ENCODE measurements around the gene RBM24.
"Not testable (repeated sequence)": the region's sequence is repeated elsewhere in the genome, so short reads cannot be mapped to it uniquely, and the experiment has no call there.

Gene RBM24

DNA sequence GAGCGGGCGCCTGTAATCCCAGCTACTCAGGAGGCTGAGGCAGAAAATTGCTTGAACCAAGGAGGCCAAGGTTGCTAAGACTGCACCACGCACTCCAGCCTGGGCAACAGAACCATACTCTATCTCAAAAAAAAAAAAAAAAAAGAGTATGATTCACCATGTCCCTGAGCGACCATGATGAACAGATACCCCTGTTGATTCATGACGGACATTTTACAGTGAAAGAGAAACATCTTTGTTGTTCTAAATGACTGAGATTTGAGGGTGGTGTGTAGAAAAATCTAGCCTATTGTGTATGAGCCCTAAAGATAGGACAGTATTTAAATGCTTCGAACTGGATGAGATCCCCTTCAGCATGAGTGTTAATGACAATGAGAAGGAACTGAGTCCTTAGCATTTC lies 32.8 kb downstream of the RBM24 start:
- H3K4me1 ChIP-seq (ENCODE audit: control insufficient read depth, insufficient read depth, low read length), result peaks cover 6% of the 10 kb centered on the region
- H3K9me3 ChIP-seq (ENCODE audit: control insufficient read depth, low read length), result no peaks in the 10 kb centered on the region
- H3K27me3 ChIP-seq (replicated peaks; ENCODE audit: control insufficient read depth, insufficient read depth, low read length), result no peaks in the 10 kb centered on the region
- no peak overlapping the region for H3K9ac ChIP-seq (ENCODE audit: low read length)
- no peak overlapping the region for H3K4me3 ChIP-seq (ENCODE audit: low read length)
- no peak for DNase-seq (ENCODE audit: low read depth)
- no peaks in the 10 kb centered on the region for H3K36me3 ChIP-seq (ENCODE audit: control insufficient read depth, insufficient read depth, low read length, severe bottlenecking)

DNA sequence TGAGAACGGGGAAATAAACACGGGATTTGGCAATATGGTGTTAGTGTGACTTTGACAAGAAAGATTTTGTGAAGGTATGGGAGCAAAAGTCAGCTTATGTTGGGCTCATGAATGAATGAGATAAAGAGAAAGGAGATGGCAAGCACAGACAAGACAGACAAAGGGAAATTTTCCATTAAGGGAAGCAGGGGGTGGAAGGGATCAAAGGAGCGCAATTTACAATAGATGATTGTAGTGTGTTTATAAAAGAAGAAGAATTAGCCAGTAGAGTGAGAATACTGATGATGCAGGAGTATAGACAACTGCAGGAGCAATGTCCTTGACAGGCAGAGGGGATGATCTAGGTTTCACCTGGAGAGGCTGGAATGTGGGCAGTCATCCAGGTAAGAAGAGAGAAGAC lies 34.1 kb downstream of the RBM24 start:
- Histone ChIP-seq H3K36me3 (ENCODE audit: control insufficient read depth, insufficient read depth, low read length, severe bottlenecking) (no peaks in the 10 kb centered on the region), H3K4me1 (ENCODE audit: control insufficient read depth, insufficient read depth, low read length) (peaks cover 6% of the 10 kb centered on the region), H3K4me3 (ENCODE audit: low read length) (no peak overlapping the region), H3K9me3 (ENCODE audit: control insufficient read depth, low read length) (no peaks in the 10 kb centered on the region), H3K9ac (ENCODE audit: low read length) (no peak overlapping the region), H3K27me3 (replicated peaks; ENCODE audit: control insufficient read depth, insufficient read depth, low read length) (no peaks in the 10 kb centered on the region)
- no peak for DNase-seq (ENCODE audit: low read depth)

DNA sequence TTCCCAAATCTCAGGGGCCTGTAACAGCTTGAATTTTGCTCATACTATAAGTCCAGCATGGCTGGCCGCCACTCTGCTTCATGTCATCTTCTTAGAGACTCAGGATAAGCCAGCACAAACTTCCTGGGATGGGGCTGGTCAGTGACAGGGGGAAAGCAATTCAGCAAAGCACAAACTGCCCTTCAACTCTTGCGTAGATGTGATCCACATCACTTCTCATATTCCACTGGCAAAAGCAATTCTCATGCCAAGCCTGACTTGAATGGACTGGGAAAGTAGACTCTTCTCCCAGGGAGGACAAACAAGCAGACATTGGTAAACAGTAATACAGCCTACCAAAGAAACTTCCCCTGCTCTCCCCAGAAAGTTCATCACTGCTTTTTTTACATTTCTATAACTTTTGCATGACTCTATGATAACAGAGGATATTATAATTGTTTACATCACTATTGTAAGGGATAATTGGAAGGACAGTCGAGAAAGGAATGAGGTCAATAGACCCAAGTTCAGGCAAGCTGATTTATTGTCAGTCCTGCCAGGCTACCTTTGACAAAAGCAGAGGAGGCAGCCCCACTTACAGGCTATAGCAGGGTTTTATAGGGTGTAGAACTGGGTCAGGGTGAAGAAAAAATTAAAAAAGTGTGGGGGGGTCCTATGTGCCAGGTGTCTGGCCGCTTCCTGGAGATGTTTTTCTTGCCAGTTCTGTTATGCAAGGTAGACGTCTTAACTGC lies 37.4 kb downstream of the RBM24 start:
- Histone ChIP-seq H3K9me3 (ENCODE audit: control insufficient read depth, low read length) (no peaks in the 10 kb centered on the region), H3K9ac (ENCODE audit: low read length) (no peak overlapping the region), H3K36me3 (ENCODE audit: control insufficient read depth, insufficient read depth, low read length, severe bottlenecking) (no peaks in the 10 kb centered on the region), H3K27me3 (replicated peaks; ENCODE audit: control insufficient read depth, insufficient read depth, low read length) (peaks cover 9% of the 10 kb centered on the region), H3K4me3 (ENCODE audit: low read length) (no peak overlapping the region), H3K4me1 (ENCODE audit: control insufficient read depth, insufficient read depth, low read length) (peaks cover 6% of the 10 kb centered on the region)
- DNase-seq (ENCODE audit: low read depth), result no peak

DNA sequence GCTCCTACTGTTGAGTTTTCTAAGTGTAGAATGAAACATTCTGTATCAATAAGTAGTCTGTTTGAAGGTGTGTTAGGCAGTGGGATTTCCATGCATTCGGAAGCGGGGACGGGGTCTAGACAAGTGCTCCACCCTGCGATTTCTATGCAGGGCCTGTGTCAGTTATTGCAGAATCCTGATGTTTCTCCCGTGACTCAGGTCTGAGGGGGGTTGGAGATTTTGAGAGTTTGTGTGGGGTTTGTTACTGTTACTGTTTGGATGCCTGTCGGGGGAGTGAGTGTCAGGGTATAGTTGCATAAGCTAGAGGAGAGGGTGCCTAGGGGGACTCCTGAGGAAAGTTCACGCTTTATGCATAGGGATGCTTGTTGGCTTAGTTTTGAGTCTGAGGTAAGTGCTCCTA lies 39.1 kb downstream of the RBM24 start:
- not testable (repeated sequence) for H3K4me1 ChIP-seq (ENCODE audit: control insufficient read depth, insufficient read depth, low read length); DNase-seq (ENCODE audit: low read depth); H3K36me3 ChIP-seq (ENCODE audit: control insufficient read depth, insufficient read depth, low read length, severe bottlenecking); H3K4me3 ChIP-seq (ENCODE audit: low read length); H3K9me3 ChIP-seq (ENCODE audit: control insufficient read depth, low read length); H3K9ac ChIP-seq (ENCODE audit: low read length)
- peaks cover 15% of the 10 kb centered on the region for H3K27me3 ChIP-seq (replicated peaks; ENCODE audit: control insufficient read depth, insufficient read depth, low read length)

DNA sequence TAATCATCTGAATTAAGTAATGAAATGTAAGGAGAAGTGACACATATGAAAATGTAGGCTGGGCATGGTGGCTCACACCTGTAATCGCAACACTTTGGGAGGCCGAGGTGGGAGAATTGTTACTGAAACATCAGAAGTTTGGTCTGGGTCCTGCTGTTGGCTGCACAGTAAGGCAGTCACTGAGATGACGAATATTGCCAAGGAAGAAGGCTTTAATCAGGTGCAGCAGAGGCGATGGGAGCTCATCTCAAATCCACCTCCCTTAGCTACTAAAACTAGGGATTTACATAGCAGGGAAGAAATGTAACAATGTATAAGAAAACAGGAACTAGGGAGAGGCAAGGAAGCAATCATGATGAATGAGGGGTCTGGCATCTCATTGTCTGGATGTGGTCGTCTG lies 50.1 kb downstream of the RBM24 start:
- Histone ChIP-seq H3K4me3 (ENCODE audit: low read length) (no peak overlapping the region), H3K36me3 (ENCODE audit: control insufficient read depth, insufficient read depth, low read length, severe bottlenecking) (no peaks in the 10 kb centered on the region), H3K4me1 (ENCODE audit: control insufficient read depth, insufficient read depth, low read length) (no peaks in the 10 kb centered on the region), H3K9me3 (ENCODE audit: control insufficient read depth, low read length) (no peaks in the 10 kb centered on the region), H3K27me3 (replicated peaks; ENCODE audit: control insufficient read depth, insufficient read depth, low read length) (no peaks in the 10 kb centered on the region), H3K9ac (ENCODE audit: low read length) (no peak overlapping the region)
- no peak for DNase-seq (ENCODE audit: low read depth)

DNA sequence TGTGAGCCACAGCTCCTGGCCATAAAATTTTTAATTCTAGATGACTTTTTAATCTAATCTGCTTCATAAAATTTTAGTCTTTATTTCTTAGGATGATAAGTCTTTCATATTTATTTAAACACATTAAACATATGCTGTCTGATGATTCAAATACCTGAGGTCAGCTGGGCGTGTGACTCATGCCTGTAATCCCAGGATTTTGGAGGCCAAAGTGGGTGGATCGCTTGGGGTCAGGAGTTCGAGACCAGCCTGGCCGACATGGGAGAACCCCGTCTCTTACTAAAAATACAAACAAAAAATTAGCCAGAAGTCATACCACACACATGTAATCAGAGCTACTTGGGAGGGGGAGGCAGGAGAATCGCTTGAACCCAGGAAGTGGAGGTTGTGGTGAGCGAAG lies 53.1 kb downstream of the RBM24 start:
- Histone ChIP-seq H3K4me1 (ENCODE audit: control insufficient read depth, insufficient read depth, low read length) (no peaks in the 10 kb centered on the region), H3K36me3 (ENCODE audit: control insufficient read depth, insufficient read depth, low read length, severe bottlenecking) (no peaks in the 10 kb centered on the region), H3K9ac (ENCODE audit: low read length) (no peak overlapping the region), H3K9me3 (ENCODE audit: control insufficient read depth, low read length) (no peaks in the 10 kb centered on the region), H3K27me3 (replicated peaks; ENCODE audit: control insufficient read depth, insufficient read depth, low read length) (no peaks in the 10 kb centered on the region), H3K4me3 (ENCODE audit: low read length) (no peak overlapping the region)
- no peak for DNase-seq (ENCODE audit: low read depth)

DNA sequence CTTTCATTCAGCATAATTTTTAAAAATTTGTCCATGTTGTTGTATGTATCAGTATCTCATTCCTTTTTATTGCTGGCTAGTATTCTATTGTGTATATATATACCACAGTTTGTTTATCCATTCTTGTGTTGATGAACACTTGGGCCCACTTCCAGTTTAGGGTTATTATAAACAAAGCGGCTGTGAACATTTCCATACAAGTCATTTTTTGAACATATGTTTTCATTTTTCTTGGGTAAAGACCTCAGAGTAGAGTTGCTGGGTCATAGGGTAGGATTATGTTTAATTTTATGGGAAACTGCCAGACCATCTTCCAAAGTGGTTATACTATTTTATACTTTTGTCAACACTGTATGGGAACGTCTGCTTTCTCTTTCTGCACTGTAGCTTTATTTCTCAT lies 55.3 kb downstream of the RBM24 start:
- Histone ChIP-seq H3K9me3 (ENCODE audit: control insufficient read depth, low read length) (no peaks in the 10 kb centered on the region), H3K36me3 (ENCODE audit: control insufficient read depth, insufficient read depth, low read length, severe bottlenecking) (no peaks in the 10 kb centered on the region), H3K9ac (ENCODE audit: low read length) (no peak overlapping the region), H3K27me3 (replicated peaks; ENCODE audit: control insufficient read depth, insufficient read depth, low read length) (no peaks in the 10 kb centered on the region), H3K4me3 (ENCODE audit: low read length) (no peak overlapping the region), H3K4me1 (ENCODE audit: control insufficient read depth, insufficient read depth, low read length) (no peaks in the 10 kb centered on the region)
- peak; percentile 80 for DNase-seq (ENCODE audit: low read depth)

DNA sequence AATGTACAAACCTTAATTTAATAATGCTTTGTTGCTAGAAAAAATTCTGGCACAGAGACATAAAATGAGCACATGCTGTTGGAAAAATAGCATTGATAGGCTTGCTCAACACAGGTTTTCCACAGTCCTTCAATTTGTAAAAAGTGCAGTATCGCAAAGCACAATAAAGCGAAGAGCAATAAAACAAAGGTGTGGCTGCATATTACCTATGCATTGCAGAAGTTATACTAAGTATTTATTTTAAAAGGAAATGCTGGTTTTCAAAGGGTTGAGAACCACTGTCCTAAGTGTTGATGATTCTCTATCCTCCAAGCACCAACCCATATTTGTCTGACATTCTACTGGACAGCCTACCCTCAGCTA lies 58.1 kb downstream of the RBM24 start:
- no peak overlapping the region for H3K9ac ChIP-seq (ENCODE audit: low read length)
- no peaks in the 10 kb centered on the region for H3K36me3 ChIP-seq (ENCODE audit: control insufficient read depth, insufficient read depth, low read length, severe bottlenecking)
- peaks cover 3% of the 10 kb centered on the region for H3K27me3 ChIP-seq (replicated peaks; ENCODE audit: control insufficient read depth, insufficient read depth, low read length)
- no peaks in the 10 kb centered on the region for H3K4me1 ChIP-seq (ENCODE audit: control insufficient read depth, insufficient read depth, low read length)
- DNase-seq (ENCODE audit: low read depth), result no peak
- H3K9me3 ChIP-seq (ENCODE audit: control insufficient read depth, low read length), result no peaks in the 10 kb centered on the region
- H3K4me3 ChIP-seq (ENCODE audit: low read length), result no peak overlapping the region

DNA sequence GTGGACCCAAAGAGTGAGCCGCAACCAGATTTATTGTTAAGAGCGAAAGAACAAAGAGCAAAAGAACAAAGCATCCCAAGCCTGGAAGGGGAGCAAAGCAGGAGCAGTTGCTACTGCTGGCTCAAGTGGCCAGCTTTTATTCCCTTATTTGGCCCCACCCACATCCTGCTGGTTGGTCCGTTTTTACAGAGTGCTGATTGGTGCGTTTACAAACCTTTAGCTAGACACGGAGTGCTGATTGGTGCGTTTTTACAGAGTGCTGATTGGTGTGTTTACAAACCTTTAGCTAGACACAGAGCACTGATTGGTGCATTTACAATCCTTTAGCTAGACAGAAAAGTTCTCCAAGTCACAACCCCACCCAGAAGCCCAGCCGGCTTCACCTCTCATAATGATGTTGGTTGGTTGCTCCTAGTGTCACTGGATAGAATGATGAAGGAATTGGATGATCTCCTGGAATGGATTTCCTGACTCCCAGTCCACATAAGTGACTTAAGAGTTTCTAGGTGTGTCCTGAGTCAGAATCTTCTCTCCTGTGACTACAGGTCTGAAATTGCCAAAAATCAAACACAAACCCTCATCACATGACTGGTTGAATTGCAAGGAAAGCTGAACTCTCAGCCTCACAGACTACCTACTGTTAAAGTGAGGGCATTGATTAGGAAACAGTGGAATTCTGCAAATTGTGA lies 60.1 kb downstream of the RBM24 start:
- no peaks in the 10 kb centered on the region for H3K4me1 ChIP-seq (ENCODE audit: control insufficient read depth, insufficient read depth, low read length)
- no peak for DNase-seq (ENCODE audit: low read depth)
- H3K27me3 ChIP-seq (replicated peaks; ENCODE audit: control insufficient read depth, insufficient read depth, low read length), result peaks cover 8% of the 10 kb centered on the region
- H3K9me3 ChIP-seq (ENCODE audit: control insufficient read depth, low read length), result no peaks in the 10 kb centered on the region
- no peaks in the 10 kb centered on the region for H3K36me3 ChIP-seq (ENCODE audit: control insufficient read depth, insufficient read depth, low read length, severe bottlenecking)
- H3K9ac ChIP-seq (ENCODE audit: low read length), result no peak overlapping the region
- no peak overlapping the region for H3K4me3 ChIP-seq (ENCODE audit: low read length)

DNA sequence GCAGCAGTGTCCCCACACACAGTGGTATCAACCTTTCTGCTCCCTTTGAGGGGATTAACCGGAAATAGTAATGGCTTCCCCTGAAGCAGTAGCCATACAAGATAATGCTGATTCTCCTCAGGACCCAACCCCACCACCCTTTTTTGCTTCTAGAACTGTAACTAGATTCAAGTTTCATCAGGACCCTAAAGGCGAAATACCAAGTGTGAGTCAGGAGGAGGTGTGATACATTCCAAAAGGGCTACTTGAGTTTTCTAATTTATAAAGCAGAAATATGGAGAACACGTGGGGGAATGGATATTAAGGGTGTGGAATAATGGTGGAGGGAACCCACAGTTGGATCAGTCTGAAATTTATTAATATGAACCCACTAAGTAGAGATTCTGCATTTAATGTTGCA lies 60.7 kb downstream of the RBM24 start:
- no peaks in the 10 kb centered on the region for H3K36me3 ChIP-seq (ENCODE audit: control insufficient read depth, insufficient read depth, low read length, severe bottlenecking)
- no peak overlapping the region for H3K9ac ChIP-seq (ENCODE audit: low read length)
- no peaks in the 10 kb centered on the region for H3K9me3 ChIP-seq (ENCODE audit: control insufficient read depth, low read length)
- H3K4me1 ChIP-seq (ENCODE audit: control insufficient read depth, insufficient read depth, low read length), result no peaks in the 10 kb centered on the region
- no peak overlapping the region for H3K4me3 ChIP-seq (ENCODE audit: low read length)
- peaks cover 9% of the 10 kb centered on the region for H3K27me3 ChIP-seq (replicated peaks; ENCODE audit: control insufficient read depth, insufficient read depth, low read length)
- no peak for DNase-seq (ENCODE audit: low read depth)

DNA sequence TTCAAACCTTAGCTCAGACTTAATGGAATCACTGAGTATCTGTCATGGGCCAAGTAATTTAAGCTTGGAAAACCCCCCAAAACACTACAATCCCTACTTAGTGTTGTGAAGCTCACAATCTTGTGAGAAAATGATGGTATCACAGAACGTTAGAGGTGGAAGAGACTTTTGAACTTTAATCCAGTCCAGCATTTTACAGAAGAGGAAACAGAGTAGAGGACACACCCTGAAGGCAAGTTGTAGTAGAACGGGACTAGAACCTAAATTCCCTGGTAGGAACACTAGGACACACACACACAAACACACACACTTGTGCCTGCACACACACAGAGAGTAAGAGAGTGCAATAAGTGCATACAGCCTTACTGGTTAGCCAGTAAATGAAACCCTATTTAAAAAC lies 62.1 kb downstream of the RBM24 start:
- DNase-seq (ENCODE audit: low read depth), result no peak
- H3K36me3 ChIP-seq (ENCODE audit: control insufficient read depth, insufficient read depth, low read length, severe bottlenecking), result no peaks in the 10 kb centered on the region
- peaks cover 12% of the 10 kb centered on the region for H3K27me3 ChIP-seq (replicated peaks; ENCODE audit: control insufficient read depth, insufficient read depth, low read length)
- no peak overlapping the region for H3K9ac ChIP-seq (ENCODE audit: low read length)
- H3K9me3 ChIP-seq (ENCODE audit: control insufficient read depth, low read length), result no peaks in the 10 kb centered on the region
- no peak overlapping the region for H3K4me3 ChIP-seq (ENCODE audit: low read length)
- H3K4me1 ChIP-seq (ENCODE audit: control insufficient read depth, insufficient read depth, low read length), result no peaks in the 10 kb centered on the region

Data from adipocyte (in vitro differentiated cells).